ENCODE data around the gene TCP10L. TPM values are rescaled to one million over a fixed set of nuclear protein-coding genes. Genes with fewer than 3 reads are reported as not detected.
"Not testable (repeated sequence)": the region's sequence is repeated elsewhere in the genome, so short reads cannot be mapped to it uniquely, and the experiment has no call there.

Gene TCP10L
- total RNA-seq, 1 donor from 2014 or later, result 1.1 TPM

- H3K27me3 ChIP-seq (ENCODE audit: control insufficient read depth, insufficient read depth, low read length), result no peaks in the 10 kb centered on the region
- DNase-seq (ENCODE audit: low read depth), result no peak
- no peaks in the 10 kb centered on the region for H3K36me3 ChIP-seq (ENCODE audit: control insufficient read depth, insufficient read depth, low read length)
- no peak overlapping the region for H3K4me3 ChIP-seq (ENCODE audit: low read depth, low read length)
- TF ChIP-seq CTCF (IDR thresholded peaks at IDR 0.05; ENCODE audit: insufficient read depth, low read length, poor library complexity, severe bottlenecking), result no peak
Observed at GRCh38 chr21:32566741-32567389, 18.5 kb downstream of the TCP10L start.

GRCh38 chr21:32565856-32566465 lies 19.4 kb downstream of the TCP10L start:
- H3K4me3 ChIP-seq (ENCODE audit: low read depth, low read length), result no peak overlapping the region
- no peaks in the 10 kb centered on the region for H3K27me3 ChIP-seq (ENCODE audit: control insufficient read depth, insufficient read depth, low read length)
- DNase-seq (ENCODE audit: low read depth), result no peak
- no peaks in the 10 kb centered on the region for H3K36me3 ChIP-seq (ENCODE audit: control insufficient read depth, insufficient read depth, low read length)
- no peak for TF ChIP-seq CTCF (IDR thresholded peaks at IDR 0.05; ENCODE audit: insufficient read depth, low read length, poor library complexity, severe bottlenecking)

- H3K27me3 ChIP-seq (ENCODE audit: control insufficient read depth, insufficient read depth, low read length), result no peaks in the 10 kb centered on the region
- no peak for TF ChIP-seq CTCF (IDR thresholded peaks at IDR 0.05; ENCODE audit: insufficient read depth, low read length, poor library complexity, severe bottlenecking)
- H3K36me3 ChIP-seq (ENCODE audit: control insufficient read depth, insufficient read depth, low read length), result no peaks in the 10 kb centered on the region
- no peak overlapping the region for H3K4me3 ChIP-seq (ENCODE audit: low read depth, low read length)
- DNase-seq (ENCODE audit: low read depth), result no peak
Observed at GRCh38 chr21:32562915-32563314, 22.4 kb downstream of the TCP10L start.

DNA sequence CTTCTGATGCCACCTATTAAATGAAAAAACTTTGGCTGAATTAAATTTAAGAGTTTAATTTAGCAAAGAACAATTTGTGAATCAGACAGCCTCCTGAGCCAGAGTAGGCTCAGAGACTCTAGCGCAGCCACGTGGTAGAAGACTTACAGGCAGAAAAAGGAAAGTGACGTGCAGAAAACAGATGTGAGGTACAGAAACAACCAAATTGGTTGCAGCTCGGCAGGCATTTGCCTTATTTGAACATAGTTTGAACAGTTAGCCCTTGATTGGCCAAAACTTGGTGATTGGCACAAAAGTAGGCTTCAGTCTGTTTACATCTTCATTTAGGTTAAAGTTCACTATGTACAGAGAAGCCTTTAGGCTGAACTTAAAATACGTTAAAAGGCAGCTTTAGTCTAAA lies 22.9 kb downstream of the TCP10L start:
- DNase-seq (ENCODE audit: low read depth), result peak; percentile 10
- H3K36me3 ChIP-seq (ENCODE audit: control insufficient read depth, insufficient read depth, low read length), result no peaks in the 10 kb centered on the region
- TF ChIP-seq CTCF (IDR thresholded peaks at IDR 0.05; ENCODE audit: insufficient read depth, low read length, poor library complexity, severe bottlenecking), result peak; percentile 47

GRCh38 chr21:32561476-32561875 lies 23.8 kb downstream of the TCP10L start:
- not testable (repeated sequence) for DNase-seq (ENCODE audit: low read depth); H3K36me3 ChIP-seq (ENCODE audit: control insufficient read depth, insufficient read depth, low read length); H3K27me3 ChIP-seq (ENCODE audit: control insufficient read depth, insufficient read depth, low read length); H3K4me3 ChIP-seq (ENCODE audit: low read depth, low read length)

More for the DNA sequence above, 22.9 kb downstream of the TCP10L start:
- no peak overlapping the region for H3K4me3 ChIP-seq (ENCODE audit: low read depth, low read length)
- H3K27me3 ChIP-seq (ENCODE audit: control insufficient read depth, insufficient read depth, low read length), result no peaks in the 10 kb centered on the region

GRCh38 chr21:32560896-32561295 lies 24.4 kb downstream of the TCP10L start:
- Histone ChIP-seq H3K4me3 (ENCODE audit: low read depth, low read length) (no peak overlapping the region), H3K36me3 (ENCODE audit: control insufficient read depth, insufficient read depth, low read length) (no peaks in the 10 kb centered on the region), H3K27me3 (ENCODE audit: control insufficient read depth, insufficient read depth, low read length) (no peaks in the 10 kb centered on the region)
- DNase-seq (ENCODE audit: low read depth), result no peak
- no peak for TF ChIP-seq CTCF (IDR thresholded peaks at IDR 0.05; ENCODE audit: insufficient read depth, low read length, poor library complexity, severe bottlenecking)
